Measurements from ENCODE around the gene SUN2.

DNA sequence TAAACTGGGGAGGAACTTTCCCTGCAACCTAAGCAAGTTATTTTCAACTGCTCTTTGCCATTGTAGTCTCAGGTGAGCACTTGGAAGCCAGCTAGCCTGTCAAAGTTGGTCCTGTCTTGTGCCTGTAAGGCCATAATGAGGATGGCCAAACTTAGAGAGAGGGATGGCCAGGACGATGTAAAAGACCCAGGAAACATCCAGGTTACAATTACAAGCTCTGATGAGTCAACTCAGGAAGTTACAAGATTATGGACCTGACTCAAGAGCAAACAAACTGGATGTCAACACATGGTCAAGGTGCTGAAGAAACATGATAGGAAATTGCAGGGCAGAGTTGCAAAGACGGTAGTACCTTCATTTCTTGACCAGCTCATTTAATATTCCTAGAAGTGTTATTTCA lies 48.5 kb downstream of the SUN2 start:
- TF ChIP-seq, protein P1, sequence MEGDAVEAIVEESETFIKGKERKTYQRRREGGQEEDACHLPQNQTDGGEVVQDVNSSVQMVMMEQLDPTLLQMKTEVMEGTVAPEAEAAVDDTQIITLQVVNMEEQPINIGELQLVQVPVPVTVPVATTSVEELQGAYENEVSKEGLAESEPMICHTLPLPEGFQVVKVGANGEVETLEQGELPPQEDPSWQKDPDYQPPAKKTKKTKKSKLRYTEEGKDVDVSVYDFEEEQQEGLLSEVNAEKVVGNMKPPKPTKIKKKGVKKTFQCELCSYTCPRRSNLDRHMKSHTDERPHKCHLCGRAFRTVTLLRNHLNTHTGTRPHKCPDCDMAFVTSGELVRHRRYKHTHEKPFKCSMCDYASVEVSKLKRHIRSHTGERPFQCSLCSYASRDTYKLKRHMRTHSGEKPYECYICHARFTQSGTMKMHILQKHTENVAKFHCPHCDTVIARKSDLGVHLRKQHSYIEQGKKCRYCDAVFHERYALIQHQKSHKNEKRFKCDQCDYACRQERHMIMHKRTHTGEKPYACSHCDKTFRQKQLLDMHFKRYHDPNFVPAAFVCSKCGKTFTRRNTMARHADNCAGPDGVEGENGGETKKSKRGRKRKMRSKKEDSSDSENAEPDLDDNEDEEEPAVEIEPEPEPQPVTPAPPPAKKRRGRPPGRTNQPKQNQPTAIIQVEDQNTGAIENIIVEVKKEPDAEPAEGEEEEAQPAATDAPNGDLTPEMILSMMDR (IDR thresholded peaks at IDR 0.05; ENCODE audit: low read depth, low read length), result no peak
- no peak for TF ChIP-seq EZH2phosphoT487 (IDR thresholded peaks at IDR 0.05; ENCODE audit: low read depth)
